ENCODE measurements around the gene LHX4.

Gene LHX4

DNA sequence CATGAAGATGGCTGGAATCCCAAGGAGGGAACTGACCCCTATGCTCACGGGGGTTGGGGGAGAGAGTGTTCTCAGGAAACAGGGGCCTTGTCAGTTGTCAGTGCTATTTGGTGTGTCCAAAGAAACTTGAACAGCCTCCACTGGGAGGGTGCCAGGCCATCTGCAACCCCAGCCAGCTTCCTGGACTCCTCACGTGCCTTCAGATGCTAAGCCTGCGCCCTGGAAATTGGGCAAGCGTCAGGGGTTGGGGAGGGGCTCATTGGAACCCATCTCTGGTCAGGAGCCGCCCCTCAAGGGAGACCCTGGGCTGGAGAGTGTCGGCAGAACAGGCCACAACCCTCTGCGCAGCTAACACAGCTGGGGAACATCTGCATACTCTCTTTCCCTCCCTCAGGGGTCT is 13.1 kb upstream of the LHX4 start:
- no peak overlapping the region for H3K4me3 ChIP-seq (ENCODE audit: low read depth, low read length)
- no peak for TF ChIP-seq CTCF (IDR thresholded peaks at IDR 0.05; ENCODE audit: low read depth, low read length)

DNA sequence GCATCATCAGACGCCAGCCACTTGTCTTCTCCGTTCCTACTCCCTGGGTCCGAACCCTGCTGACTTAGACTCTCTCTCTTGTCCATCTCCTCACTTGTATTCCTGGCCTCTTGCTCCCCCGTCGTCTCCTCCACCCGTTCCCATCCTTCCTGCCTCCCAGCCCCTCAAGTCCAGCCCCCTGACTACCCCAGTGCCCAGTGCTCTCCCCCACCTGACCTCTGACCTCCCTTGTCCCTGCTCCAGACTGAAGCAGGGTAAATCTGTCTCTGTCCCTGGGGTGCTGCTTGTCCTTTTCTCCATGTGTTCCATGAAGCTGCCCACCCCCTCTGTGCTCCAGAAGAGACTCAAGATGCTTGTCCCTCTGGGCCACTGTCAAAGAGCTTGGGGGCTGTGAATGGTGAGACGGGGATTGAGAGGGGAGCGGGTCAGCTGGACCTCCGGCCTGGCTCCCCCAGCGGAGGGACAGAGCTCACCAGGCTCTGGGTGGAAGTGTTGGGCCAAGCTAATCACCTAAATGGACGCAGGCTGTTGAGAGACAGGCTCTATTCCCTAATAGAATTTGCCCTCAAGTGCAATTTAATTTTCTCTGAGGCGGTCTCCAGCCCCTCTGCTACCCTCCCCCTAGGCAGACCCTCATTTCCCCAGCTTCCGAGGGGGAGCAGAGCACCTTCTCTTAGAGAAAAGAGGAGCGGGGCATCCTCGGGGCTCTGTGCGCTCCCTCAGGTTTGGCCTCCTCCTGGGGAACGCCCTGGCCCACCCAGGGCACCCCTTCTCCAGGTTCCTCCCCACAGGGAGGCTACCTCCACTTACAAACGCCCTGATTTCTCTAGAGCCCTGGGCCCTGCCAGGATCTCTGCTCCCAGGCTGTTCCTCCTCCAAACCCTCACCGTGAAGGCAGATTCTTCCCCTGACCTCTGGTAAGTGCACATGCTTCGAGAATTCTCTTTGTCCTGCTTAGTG is 11.0 kb upstream of the LHX4 start:
- no peak for TF ChIP-seq CTCF (IDR thresholded peaks at IDR 0.05; ENCODE audit: low read depth, low read length)
- no peak overlapping the region for H3K4me3 ChIP-seq (ENCODE audit: low read depth, low read length)

DNA sequence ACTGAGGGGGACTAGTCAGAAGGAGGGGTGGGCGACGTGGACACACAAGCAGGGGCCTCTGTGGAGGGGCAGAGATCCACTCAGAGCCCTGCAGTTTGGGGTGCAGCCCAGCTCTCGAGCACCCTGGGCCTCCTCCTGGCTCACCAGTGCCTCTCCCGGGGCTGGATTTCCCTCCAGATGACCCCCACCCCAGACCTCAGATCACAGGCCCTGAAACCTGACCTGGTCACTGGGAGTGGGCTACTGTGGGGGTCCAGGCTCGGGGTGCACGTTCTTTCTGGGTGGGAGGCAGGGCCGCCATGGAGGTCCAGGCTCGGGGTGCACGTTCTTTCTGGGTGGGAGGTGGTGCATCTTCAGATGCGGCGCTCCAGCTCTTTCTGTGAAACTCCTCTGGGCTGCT is 10.3 kb upstream of the LHX4 start:
- no peak overlapping the region for H3K4me3 ChIP-seq (ENCODE audit: low read depth, low read length)
- no peak for TF ChIP-seq CTCF (IDR thresholded peaks at IDR 0.05; ENCODE audit: low read depth, low read length)

DNA sequence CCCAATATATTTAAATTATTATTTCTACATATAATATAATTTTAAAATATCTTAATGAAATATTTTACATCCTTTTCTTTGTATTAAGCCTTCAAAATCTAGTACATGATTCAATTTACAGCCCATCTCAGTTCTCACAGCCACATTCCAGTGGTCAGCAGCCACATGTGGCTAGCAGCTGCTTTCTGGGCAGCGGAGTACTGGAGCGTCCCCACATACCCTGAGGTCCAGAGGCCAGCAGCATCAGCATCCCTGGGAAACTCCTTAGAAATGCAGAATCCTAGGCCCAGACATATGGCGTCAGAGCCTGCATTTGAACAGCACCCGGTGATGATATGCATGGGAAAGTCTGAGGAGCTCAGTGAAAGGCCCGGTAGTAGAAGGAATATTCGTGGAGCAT is 8.6 kb upstream of the LHX4 start:
- no peak for TF ChIP-seq CTCF (IDR thresholded peaks at IDR 0.05; ENCODE audit: low read depth, low read length)
- H3K4me3 ChIP-seq (ENCODE audit: low read depth, low read length), result no peak overlapping the region

DNA sequence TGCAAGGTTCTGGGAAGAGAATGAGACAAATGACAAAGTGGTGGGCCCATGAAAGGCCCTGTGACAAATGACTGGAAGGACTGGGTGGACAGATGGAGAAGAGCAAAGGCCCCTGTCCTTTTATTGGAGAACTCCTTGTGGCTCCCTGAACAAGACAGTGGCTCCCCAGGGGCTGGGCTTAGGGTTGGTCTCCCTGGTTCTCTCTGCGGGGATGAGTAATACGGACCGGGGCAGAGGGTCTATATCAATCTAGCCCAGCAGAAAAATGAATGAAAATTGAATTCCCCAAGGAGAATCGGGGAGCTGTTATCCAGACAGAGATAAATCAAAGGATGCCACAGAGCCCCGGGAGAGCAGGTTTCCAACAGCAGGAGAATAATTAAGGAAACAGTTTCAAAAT is 5.2 kb upstream of the LHX4 start:
- no peak overlapping the region for H3K4me3 ChIP-seq (ENCODE audit: low read depth, low read length)
- no peak for TF ChIP-seq CTCF (IDR thresholded peaks at IDR 0.05; ENCODE audit: low read depth, low read length)

- no peak overlapping the region for H3K4me3 ChIP-seq (ENCODE audit: low read depth, low read length)
- TF ChIP-seq CTCF (IDR thresholded peaks at IDR 0.05; ENCODE audit: low read depth, low read length), result no peak
These were observed 4.7 kb upstream of the LHX4 start for GRCh38 chr1:180225403-180225802.

GRCh38 chr1:180227861-180228647 is 2.0 kb upstream of the LHX4 start:
- TF ChIP-seq CTCF (IDR thresholded peaks at IDR 0.05; ENCODE audit: low read depth, low read length), result no peak
- H3K4me3 ChIP-seq (ENCODE audit: low read depth, low read length), result no peak overlapping the region
